Ovary (tissue), 1 donor: ENCODE data around the gene SNORC.

Source experiments
- EP300 ChIP-seq: sonication (generic); formaldehyde crosslinking; IDR thresholded peaks from one replicate; pipeline ENCODE4 v1.6.1; 2017; ENCODE audit warnings: antibody characterized with exemption
- POLR2A ChIP-seq: fragments of 450-650 bp; IDR thresholded peaks from one replicate; pipeline ENCODE4 v1.6.1; 2017; ENCODE audit warnings: antibody characterized with exemption, mild to moderate bottlenecking, moderate library complexity

GRCh38 chr2:232839411-232840079 is 30.5 kb upstream of the SNORC start:
- TF ChIP-seq EP300 (no peak), POLR2A (no peak)
